HEK293 (cell line): Measurements from ENCODE around the gene L2HGDH.

Experiments used
- CTCF ChIA-PET: fragments of 350-600 bp; formaldehyde crosslinking; extraction: SDS; loops from one replicate; lab custom pipeline; 2021; ENCODE audit warnings: antibody characterized with exemption; lab: Yijun Ruan, JAX
- POLR2A ChIA-PET: fragments of 300-600 bp; formaldehyde crosslinking; extraction: SDS; loops from one replicate; lab custom pipeline; 2020; ENCODE audit warnings: antibody characterized with exemption, inconsistent platforms; lab: Yijun Ruan, JAX
- H3K27ac ChIP-seq: fragments of 200-500 bp; sonication (Bioruptor generic); 2 replicates; pipeline ENCODE4 v1.5.1; 2014; ENCODE audit warnings: low read depth, low read length, control low read depth, inconsistent platforms; ENCODE audit errors: extremely low read depth
- H3K36me3 ChIP-seq, 2 experiments: fragments of 200-500 bp in 1 of 2; sonication (Bioruptor generic) in 1 of 2; 1 replicate in 1 of 2; 2 replicates in 1 of 2; pipeline ENCODE4 v1.5.1; 2014 to 2017; ENCODE audit warnings: inconsistent platforms in 2 of 2, low read length in 2 of 2; ENCODE audit not compliant: control insufficient read depth in 2 of 2, insufficient read depth in 1 of 2
- H3K4me1 ChIP-seq: fragments of 200-500 bp; sonication (Bioruptor generic); 2 replicates; pipeline ENCODE4 v1.5.1; 2014; ENCODE audit warnings: mild to moderate bottlenecking, low read length, inconsistent platforms; ENCODE audit not compliant: control insufficient read depth, insufficient read depth
- H3K4me3 ChIP-seq: 2 replicates; pipeline ENCODE4 v1.5.1; 2011; ENCODE audit warnings: low read depth, mild to moderate bottlenecking, control low read depth, low read length, moderate library complexity
- H3K9me3 ChIP-seq: fragments of 200-500 bp; sonication (Bioruptor generic); 2 replicates; pipeline ENCODE4 v1.5.1; 2014; ENCODE audit warnings: low read depth, low read length, inconsistent platforms; ENCODE audit not compliant: control insufficient read depth, insufficient read depth
- KLF1 ChIP-seq: fragments of 450-650 bp; formaldehyde crosslinking; IDR thresholded peaks from 2 replicates; pipeline ENCODE4 v1.5.1; 2016; ENCODE audit warnings: missing biosample characterization, missing genetic modification characterization
- MYNN ChIP-seq: fragments of 450-650 bp; formaldehyde crosslinking; IDR thresholded peaks from 2 replicates; pipeline ENCODE4 v1.5.1; 2016; ENCODE audit warnings: missing biosample characterization, missing genetic modification characterization, borderline replicate concordance
- PRDM4 ChIP-seq: fragments of 450-650 bp; formaldehyde crosslinking; IDR thresholded peaks from 2 replicates; pipeline ENCODE4 v1.5.1; 2017; ENCODE audit warnings: missing biosample characterization, missing genetic modification characterization
- SP2 ChIP-seq: fragments of 450-650 bp; formaldehyde crosslinking; IDR thresholded peaks from 2 replicates; pipeline ENCODE4 v1.5.1; 2016; ENCODE audit warnings: missing biosample characterization, missing genetic modification characterization
- ZBTB11 ChIP-seq: fragments of 450-650 bp; formaldehyde crosslinking; conservative IDR thresholded peaks from 2 replicates; pipeline ENCODE4 v1.5.1; 2016; ENCODE audit warnings: low read depth, missing biosample characterization, missing genetic modification characterization
- ZNF202 ChIP-seq: fragments of 450-650 bp; formaldehyde crosslinking; IDR thresholded peaks from 2 replicates; pipeline ENCODE4 v1.5.1; 2016; ENCODE audit warnings: missing biosample characterization, missing genetic modification characterization, borderline replicate concordance
- ZNF311 ChIP-seq: fragments of 450-650 bp; formaldehyde crosslinking; IDR thresholded peaks from 2 replicates; pipeline ENCODE4 v1.5.1; 2017; ENCODE audit warnings: missing biosample characterization, missing genetic modification characterization, borderline replicate concordance
- ZNF341 ChIP-seq: fragments of 450-650 bp; formaldehyde crosslinking; IDR thresholded peaks from 2 replicates; pipeline ENCODE4; 2016; ENCODE audit warnings: low read depth, missing biosample characterization, missing genetic modification characterization
- ZNF548 ChIP-seq: fragments of 450-650 bp; formaldehyde crosslinking; IDR thresholded peaks from 2 replicates; pipeline ENCODE4 v1.5.1; 2016; ENCODE audit warnings: missing biosample characterization, missing genetic modification characterization
- ZNF596 ChIP-seq: fragments of 450-650 bp; IDR thresholded peaks from 2 replicates; pipeline ENCODE4 v1.5.0; 2018; ENCODE audit warnings: missing biosample characterization, mild to moderate bottlenecking, missing genetic modification characterization, moderate library complexity
- ZNF629 ChIP-seq: fragments of 450-650 bp; formaldehyde crosslinking; IDR thresholded peaks from 2 replicates; pipeline ENCODE4 v1.5.1; 2017; ENCODE audit warnings: missing biosample characterization, missing genetic modification characterization
- ZNF777 ChIP-seq: fragments of 450-650 bp; formaldehyde crosslinking; IDR thresholded peaks from 2 replicates; pipeline ENCODE4 v1.5.1; 2017; ENCODE audit warnings: missing biosample characterization, missing genetic modification characterization, borderline replicate concordance

Gene L2HGDH

GRCh38 chr14:50312734-50313054, 665 bp upstream of the L2HGDH start (continued):
- 0 out of 2 replicates have a peak, but pooled peaks have one; percentile 30 for TF ChIP-seq ZBTB11 (tag by site-specific recombination)

- H3K27ac ChIP-seq: peak overlapping the region; percentile 75
- POLR2A ChIA-PET: interaction anchor here (0.5 to 1.2 kb wide), 8 partner anchors 16 to 723 kb away, joined by 3 to 6 read pairs (median 4); partner anchors contain the start of genes CDKL1, SAV1, SOS2 and VCPKMT
These were observed 575 bp downstream of the L2HGDH start for GRCh38 chr14:50311337-50311971.

GRCh38 chr14:50310445-50310844, 1.6 kb downstream of the L2HGDH start:
- peaks cover 4 to 12% of the 10 kb centered on the region in 2 experiments; a peak in 2 of 3 replicates for H3K36me3 ChIP-seq
- no peak overlapping the region for H3K27ac ChIP-seq
- H3K9me3 ChIP-seq: no peaks in the 10 kb centered on the region
- H3K4me3 ChIP-seq: no peak overlapping the region
- ChIA-PET CTCF (interaction anchor here (0.9 to 3.6 kb wide), 6 partner anchors 9 to 464 kb away, joined by 3 to 20 read pairs (median 4); no protein-coding TSS in a partner anchor), POLR2A (no interaction called here)
- H3K4me1 ChIP-seq: no peaks in the 10 kb centered on the region
- TF ChIP-seq KLF1 (tag by site-specific recombination) (no peak), ZNF202 (tag by site-specific recombination) (no peak), ZNF341 (tag by site-specific recombination) (peak; percentile 41; the same call in 1 of the 2 replicates), ZNF596 (tag by site-specific recombination) (no peak), MYNN (peak; percentile 57; the same call in 1 of the 2 replicates)

More at GRCh38 chr14:50311337-50311971, 575 bp downstream of the L2HGDH start:
- CTCF ChIA-PET: interaction anchor here (0.5 to 3.6 kb wide), 5 partner anchors 10 to 119 kb away, joined by 3 to 20 read pairs (median 4); no protein-coding TSS in a partner anchor
- no peaks in the 10 kb centered on the region for H3K9me3 ChIP-seq
- H3K4me3 ChIP-seq: peak overlapping the region; percentile 85
- TF ChIP-seq ZNF548 (no peak), SP2 (tag by site-specific recombination) (peak; percentile 21; the same call in 1 of the 2 replicates), ZNF629 (tag by site-specific recombination) (0 out of 2 replicates have a peak, but pooled peaks have one; percentile 32), ZNF777 (tag by site-specific recombination) (peak; percentile 45; the same call in 1 of the 2 replicates), PRDM4 (peak; percentile 53; the same call in 1 of the 2 replicates), ZNF311 (tag by site-specific recombination) (no peak)
- TF ChIP-seq, all 188 proteins: peak for 4
- no peaks in the 10 kb centered on the region for H3K4me1 ChIP-seq
- H3K36me3 ChIP-seq: peaks cover 4 to 12% of the 10 kb centered on the region in 2 experiments; a peak in 2 of 3 replicates
